HG02884 (cell line): Measurements from ENCODE around the gene TMEM44.
"Not testable (repeated sequence)": the region's sequence is repeated elsewhere in the genome, so short reads cannot be mapped to it uniquely, and the experiment has no call there.

Experiments
- ATAC-seq: cut with Tn5 transposase; IDR thresholded peaks from one replicate; pipeline ENCODE4 v1.9.1; 2021; ENCODE audit warnings: mild to moderate bottlenecking, moderate library complexity; ENCODE audit not compliant: unreplicated experiment

TMEM44 gene

GRCh38 chr3:194615226-194615625 lies 18.0 kb downstream of the TMEM44 start:
- no peak for ATAC-seq

- ATAC-seq, result no peak
Observed at GRCh38 chr3:194612221-194612620, 21.0 kb downstream of the TMEM44 start.

GRCh38 chr3:194610689-194611088 lies 22.5 kb downstream of the TMEM44 start:
- no peak for ATAC-seq

- ATAC-seq, result no peak
Observed at GRCh38 chr3:194609601-194610000, 23.6 kb downstream of the TMEM44 start.

- no peak for ATAC-seq
Observed at GRCh38 chr3:194608981-194609380, 24.2 kb downstream of the TMEM44 start.

GRCh38 chr3:194607592-194608389 lies 25.4 kb downstream of the TMEM44 start:
- no peak for ATAC-seq

- no peak for ATAC-seq
Observed at GRCh38 chr3:194606941-194607340, 26.3 kb downstream of the TMEM44 start.

- no peak for ATAC-seq
Observed at GRCh38 chr3:194606163-194606562, 27.1 kb downstream of the TMEM44 start.

- ATAC-seq, result not testable (repeated sequence)
Observed at GRCh38 chr3:194605314-194605713, 27.9 kb downstream of the TMEM44 start.

- no peak for ATAC-seq
Observed at GRCh38 chr3:194604837-194605236, 28.4 kb downstream of the TMEM44 start.

- ATAC-seq, result no peak
Observed at GRCh38 chr3:194604126-194604525, 29.1 kb downstream of the TMEM44 start.

- ATAC-seq, result no peak
Observed at GRCh38 chr3:194602669-194603171, 30.5 kb downstream of the TMEM44 start.

- no peak for ATAC-seq
Observed at GRCh38 chr3:194598771-194599557, 34.3 kb downstream of the TMEM44 start.

- ATAC-seq, result no peak
Observed at GRCh38 chr3:194596906-194597305, 36.3 kb downstream of the TMEM44 start.

- ATAC-seq, result no peak
Observed at GRCh38 chr3:194592798-194593752, 40.1 kb downstream of the TMEM44 start.

GRCh38 chr3:194588741-194589140 lies 44.5 kb downstream of the TMEM44 start:
- no peak for ATAC-seq

GRCh38 chr3:194588236-194588635 lies 45.0 kb downstream of the TMEM44 start:
- no peak for ATAC-seq

GRCh38 chr3:194587438-194587931 lies 45.7 kb downstream of the TMEM44 start:
- no peak for ATAC-seq

- no peak for ATAC-seq
Observed at GRCh38 chr3:194586836-194587235, 46.4 kb downstream of the TMEM44 start.

- ATAC-seq, result no peak
Observed at GRCh38 chr3:194585880-194586281, 47.3 kb downstream of the TMEM44 start.

- no peak for ATAC-seq
Observed at GRCh38 chr3:194584866-194585265, 48.4 kb downstream of the TMEM44 start.
